Activated CD4-positive, alpha-beta T cell treated with anti-CD3 and anti-CD28 coated beads, Interleukin-2, Interleukin-6, amounts not matched to agents 100 ng/mL and 50 ng/mL, durations not matched to agents 16 hours and 8 hours (primary cell): ENCODE measurements around the gene SH3PXD2A.
A peak's percentile ranks its signal among the peaks of the same experiment; 100 is the strongest.

Experiments used
- DNase-seq: peaks from one replicate; pipeline ENCODE4 v3.0.0-alpha.2; 2020

Gene SH3PXD2A

GRCh38 chr10:103872137-103872931 lies 17.0 kb upstream of the SH3PXD2A start:
- DNase-seq, result no peak

GRCh38 chr10:103871006-103871405 lies 15.6 kb upstream of the SH3PXD2A start:
- DNase-seq, result no peak

GRCh38 chr10:103870516-103870915 lies 15.1 kb upstream of the SH3PXD2A start:
- no peak for DNase-seq

GRCh38 chr10:103869336-103869735 lies 14.0 kb upstream of the SH3PXD2A start:
- DNase-seq, result no peak

GRCh38 chr10:103868200-103868599 lies 12.8 kb upstream of the SH3PXD2A start:
- no peak for DNase-seq

- no peak for DNase-seq
Measured at GRCh38 chr10:103861505-103861904, 6.1 kb upstream of the SH3PXD2A start.

- DNase-seq, result peak; percentile 67
Measured at GRCh38 chr10:103859161-103860086, 4.0 kb upstream of the SH3PXD2A start.

- no peak for DNase-seq
Measured at GRCh38 chr10:103858360-103858759, 3.0 kb upstream of the SH3PXD2A start.

- DNase-seq, result no peak
Measured at GRCh38 chr10:103856797-103857170, 1.4 kb upstream of the SH3PXD2A start.

GRCh38 chr10:103855852-103856796 lies 748 bp upstream of the SH3PXD2A start:
- no peak for DNase-seq

- no peak for DNase-seq
Measured at GRCh38 chr10:103854686-103855391, 537 bp downstream of the SH3PXD2A start.

- no peak for DNase-seq
Measured at GRCh38 chr10:103854265-103854685, 1.1 kb downstream of the SH3PXD2A start.

- no peak for DNase-seq
Measured at GRCh38 chr10:103853428-103854264, 1.7 kb downstream of the SH3PXD2A start.

GRCh38 chr10:103852856-103853255 lies 2.5 kb downstream of the SH3PXD2A start:
- DNase-seq, result no peak

- no peak for DNase-seq
Measured at GRCh38 chr10:103852189-103852711, 3.1 kb downstream of the SH3PXD2A start.

- DNase-seq, result no peak
Measured at GRCh38 chr10:103851261-103851660, 4.1 kb downstream of the SH3PXD2A start.

GRCh38 chr10:103850572-103850895 lies 4.8 kb downstream of the SH3PXD2A start:
- DNase-seq, result no peak

GRCh38 chr10:103849880-103850571 lies 5.3 kb downstream of the SH3PXD2A start:
- no peak for DNase-seq

- no peak for DNase-seq
Measured at GRCh38 chr10:103849212-103849877, 6.0 kb downstream of the SH3PXD2A start.
